Activated CD4-positive, alpha-beta T cell treated with anti-CD3 and anti-CD28 coated beads, Interleukin-10, Interleukin-2, amounts not matched to agents 100 ng/mL and 50 ng/mL, durations not matched to agents 16 hours and 8 hours (primary cell): Measurements from ENCODE around the gene ZNF549.
A peak's percentile ranks its signal among the peaks of the same experiment; 100 is the strongest.

ENCODE experiments used
- DNase-seq: peaks from one replicate; pipeline ENCODE4 v3.0.0-alpha.2; 2020

Gene ZNF549

DNA sequence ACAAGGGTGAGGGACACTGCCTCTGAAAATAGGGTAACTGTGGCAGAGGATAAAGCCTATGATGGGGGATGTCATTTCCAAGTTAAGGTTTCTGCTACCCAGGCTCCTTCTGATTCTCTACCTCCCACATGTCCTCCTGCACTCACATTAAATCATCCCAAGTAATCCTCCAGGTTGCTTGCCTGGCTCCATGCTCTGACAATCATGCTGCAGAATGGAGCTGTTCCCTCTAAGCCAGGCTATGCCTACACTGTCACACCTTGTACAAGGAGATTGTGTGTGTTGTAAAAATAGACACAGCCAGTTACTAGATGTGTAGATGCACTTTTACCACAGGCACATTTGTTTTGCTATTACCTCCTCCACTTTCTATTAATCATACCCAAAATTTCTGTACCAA, 43.6 kb downstream of the ZNF549 start:
- DNase-seq, result no peak

DNA sequence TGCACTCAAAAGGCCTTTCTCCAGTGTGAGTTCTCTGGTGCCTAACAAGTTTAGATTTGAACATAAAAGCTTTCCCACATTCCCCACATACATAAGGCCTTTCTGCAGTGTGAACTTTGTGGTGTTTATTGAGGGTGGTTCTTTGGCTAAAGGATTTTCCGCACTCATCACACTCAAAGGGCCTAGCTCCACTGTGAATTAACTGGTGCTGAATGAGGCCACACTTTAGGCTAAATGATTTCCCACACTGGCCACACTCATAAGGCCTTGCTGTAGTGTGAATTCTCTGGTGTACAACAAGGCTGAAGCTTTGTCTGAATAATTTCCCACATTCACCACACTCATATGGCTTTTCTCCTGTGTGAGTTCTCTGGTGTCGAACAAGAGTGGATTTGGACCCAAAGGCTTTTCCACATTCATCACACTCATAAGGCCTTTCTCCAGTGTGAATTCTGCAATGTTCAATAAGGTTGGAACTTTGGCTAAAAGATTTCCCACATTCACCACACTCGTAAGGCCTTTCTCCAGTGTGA, 45.3 kb downstream of the ZNF549 start:
- DNase-seq, result no peak

DNA sequence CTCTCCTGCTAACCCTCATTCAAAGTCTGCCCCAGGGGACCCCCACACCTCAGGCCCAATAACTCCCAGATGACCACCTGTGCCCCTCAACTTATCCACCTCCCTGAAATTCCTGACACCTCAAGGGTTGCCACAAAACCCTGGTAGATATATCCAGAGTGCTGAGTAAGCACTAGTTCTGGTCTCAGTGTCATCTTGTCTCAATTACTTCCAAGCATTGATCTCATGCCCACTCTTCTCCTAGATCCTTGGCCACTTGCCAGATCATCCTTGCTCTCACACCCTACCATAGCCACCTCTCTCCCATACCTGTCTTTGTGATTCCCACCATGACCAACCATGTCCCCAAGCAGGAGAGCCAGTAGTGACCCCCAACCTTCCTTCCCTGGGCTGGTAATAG, 49.5 kb downstream of the ZNF549 start:
- DNase-seq, result no peak

DNA sequence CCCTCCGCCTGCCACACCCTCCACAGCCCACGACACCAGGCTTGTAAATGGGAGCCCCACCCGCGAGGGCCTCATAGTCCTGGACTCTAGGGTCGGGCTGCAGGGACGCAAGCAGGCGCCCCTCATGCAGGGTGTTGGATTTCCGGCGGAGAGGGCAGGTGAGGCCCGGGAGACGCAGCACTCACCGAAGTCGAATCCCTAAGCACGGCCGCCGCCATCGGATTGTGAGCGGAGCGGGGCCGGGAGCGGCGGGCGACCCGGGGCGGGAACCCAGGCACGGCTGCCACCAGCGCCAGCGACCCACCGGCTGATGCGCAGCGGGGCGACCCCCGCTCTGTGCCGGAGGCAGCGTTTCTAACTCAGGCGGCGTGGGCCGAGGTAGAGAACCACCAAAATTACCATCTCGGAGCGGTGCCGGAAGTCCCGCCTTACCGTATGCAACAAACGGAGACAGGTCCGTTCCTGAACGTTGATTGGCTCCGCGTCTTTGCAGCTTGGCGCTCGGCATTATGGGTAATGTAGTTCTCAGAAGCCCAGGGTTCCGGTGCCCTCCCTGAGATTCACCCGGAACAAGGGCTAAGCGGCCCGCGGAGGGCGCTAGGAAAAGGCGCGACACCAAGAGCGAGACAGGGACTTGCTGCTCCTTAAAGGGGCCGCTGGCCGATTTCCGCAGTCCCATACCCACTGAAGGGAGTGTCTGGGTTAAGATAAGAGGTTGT, 51.5 kb downstream of the ZNF549 start, which contains the start of gene ZNF416:
ZNF416 (minus strand) TSS at position 425 of the 719 bp plus-strand sequence; CDS start at position 218, 207 bp downstream.
- DNase-seq, result peak; percentile 97

DNA sequence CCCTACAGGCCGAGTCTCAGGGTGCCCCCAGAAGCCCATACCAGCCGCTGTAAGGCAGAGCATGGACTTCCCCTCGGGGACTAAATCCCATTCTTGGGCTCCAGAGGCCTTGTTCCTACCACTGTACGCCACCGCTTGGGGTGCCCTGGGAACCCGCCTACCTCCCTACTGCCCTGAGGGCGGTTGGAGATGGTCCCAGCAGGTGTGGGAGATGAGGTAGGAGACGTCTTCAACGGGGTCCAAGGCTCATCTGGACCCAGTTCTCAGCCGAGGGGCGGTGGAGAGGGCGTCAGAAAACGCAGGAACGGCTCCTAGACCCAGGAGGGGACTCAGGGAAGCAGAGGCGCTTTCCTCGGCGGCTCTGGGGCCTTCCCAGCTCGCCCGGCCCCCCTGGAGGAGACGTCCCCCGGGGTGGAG, 56.0 kb downstream of the ZNF549 start:
- DNase-seq, result no peak

DNA sequence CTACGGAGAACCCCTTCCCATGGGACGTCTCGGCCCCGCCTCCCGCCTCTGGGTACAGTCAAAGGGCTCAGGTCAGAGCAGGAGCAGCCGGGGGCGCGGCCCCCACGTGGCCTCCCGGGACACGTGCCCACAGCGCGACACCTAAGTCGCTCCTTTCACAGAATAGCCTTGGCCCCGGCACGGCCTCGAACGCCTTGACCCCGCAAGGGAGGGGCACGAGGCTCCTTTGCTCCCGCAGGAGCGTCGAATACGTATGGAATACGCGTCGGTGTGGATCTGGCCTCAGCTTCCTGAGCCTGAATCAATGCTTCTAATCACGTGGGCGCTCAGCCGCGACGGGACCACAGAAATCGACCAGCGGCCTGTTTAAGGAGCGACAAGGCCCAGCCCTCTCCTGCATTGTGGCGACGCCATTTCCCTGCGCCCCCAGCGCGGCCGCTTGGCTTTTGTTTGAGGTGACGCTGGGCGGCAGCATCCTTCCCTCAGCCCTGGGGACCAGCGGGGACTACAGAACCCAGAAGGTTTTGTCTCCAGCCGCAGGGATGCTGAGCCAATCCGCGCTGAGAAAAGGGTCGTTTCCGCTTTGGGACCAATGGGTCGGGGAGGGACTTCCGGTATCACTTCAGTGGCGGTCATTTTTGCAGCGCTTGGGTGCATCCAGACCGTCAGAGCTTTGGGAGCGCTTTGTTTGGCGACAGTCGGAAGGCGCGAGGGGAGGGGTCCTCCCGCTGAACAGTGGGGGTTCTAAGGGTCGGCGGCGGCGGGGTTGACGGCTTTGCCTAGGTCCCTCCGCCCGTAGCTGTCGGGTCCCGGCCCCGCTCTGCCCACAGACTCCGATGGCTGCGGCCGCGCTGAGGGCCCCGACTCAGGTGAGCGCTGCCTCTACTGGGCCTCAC, 56.6 kb downstream of the ZNF549 start, which contains the start of gene ZIK1:
ZIK1 (plus strand) TSS at position 625 of the 896 bp plus-strand sequence; CDS start at position 837, 212 bp downstream.
- DNase-seq, result peak; percentile 79

DNA sequence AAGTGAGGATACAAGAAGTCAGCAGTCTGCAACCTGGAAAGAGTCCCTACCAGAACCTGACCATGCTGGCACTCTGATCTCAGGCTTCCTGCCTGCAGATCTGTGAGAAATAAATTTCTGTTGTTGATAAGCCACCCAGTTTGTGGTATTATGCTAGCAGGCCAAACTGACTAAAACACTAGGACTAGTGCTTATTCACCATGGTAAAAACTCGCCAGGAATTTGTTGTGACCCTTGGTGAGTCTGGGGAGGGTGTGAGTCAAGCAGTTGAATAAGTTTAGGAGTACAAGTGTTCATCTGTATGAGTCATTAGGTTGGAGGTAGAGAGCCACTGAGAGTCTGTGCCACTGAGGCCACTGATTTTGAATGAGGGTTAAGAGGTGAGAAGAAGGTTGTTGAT, 60.4 kb downstream of the ZNF549 start:
- DNase-seq, result no peak

DNA sequence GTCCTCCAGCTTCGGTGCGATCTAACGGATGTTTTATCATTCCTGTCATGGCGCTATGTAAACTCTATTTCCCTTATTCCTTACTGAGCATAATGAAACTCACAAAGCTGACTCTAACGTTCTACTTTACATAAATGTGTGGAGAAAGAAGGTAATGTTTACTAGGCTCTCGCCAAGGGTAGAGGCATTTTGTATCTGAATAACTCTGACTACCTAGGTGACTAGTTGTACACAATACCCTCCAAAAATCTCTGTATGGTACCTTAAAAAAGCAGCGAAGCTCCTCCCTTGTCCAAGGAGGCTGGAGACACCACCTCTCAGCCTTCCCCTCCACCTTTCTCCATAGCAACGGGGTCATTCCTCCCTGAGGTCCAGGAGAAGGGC, 72.2 kb downstream of the ZNF549 start:
- no peak for DNase-seq

DNA sequence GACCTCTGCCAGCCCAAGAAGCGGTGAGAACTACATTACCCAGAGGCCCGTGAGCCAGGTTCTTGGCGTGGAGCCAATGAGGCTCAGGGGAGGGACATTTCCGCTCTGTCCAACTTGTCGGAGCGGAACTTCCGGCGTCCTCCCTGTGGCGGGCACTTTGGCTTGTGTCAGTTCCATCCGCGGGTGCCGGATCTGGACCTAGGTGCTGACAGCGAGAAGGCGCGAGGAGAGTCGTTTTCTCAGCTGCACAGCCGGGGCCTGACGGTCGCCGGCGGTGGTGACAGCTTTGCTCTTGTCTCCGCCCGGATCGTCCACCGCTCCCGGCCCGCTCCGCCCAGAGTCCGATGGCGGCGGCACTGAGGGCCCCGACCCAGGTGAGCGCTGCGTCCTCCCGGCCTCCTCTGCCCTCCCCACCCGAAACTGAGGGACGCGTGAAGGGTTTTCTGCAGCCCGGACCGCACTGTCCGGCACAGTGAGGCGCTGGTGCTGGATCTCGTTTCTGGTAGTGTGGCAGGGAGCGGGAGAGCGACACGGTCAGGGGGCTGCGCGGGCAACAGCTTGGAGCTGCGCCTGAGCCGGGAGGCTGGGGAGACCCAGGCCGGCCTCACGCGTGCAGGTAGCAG, 72.7 kb downstream of the ZNF549 start, which contains the start of gene ZNF530:
ZNF530 (plus strand) TSS at position 125 of the 623 bp plus-strand sequence. CDS start 4,461 bp downstream, outside the sequence.
- peak; percentile 91 for DNase-seq

DNA sequence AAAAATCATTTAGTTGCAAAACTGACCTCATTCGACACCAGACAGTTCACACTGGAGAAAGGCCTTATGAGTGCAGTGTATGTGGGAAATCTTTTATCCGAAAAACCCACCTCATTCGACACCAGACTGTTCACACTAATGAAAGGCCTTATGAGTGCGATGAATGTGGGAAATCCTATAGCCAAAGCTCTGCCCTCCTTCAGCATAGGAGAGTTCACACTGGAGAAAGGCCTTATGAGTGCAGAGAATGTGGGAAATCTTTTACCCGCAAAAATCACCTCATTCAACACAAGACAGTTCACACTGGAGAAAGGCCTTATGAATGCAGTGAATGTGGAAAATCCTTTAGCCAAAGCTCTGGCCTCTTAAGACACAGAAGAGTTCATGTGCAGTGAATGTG, 79.8 kb downstream of the ZNF549 start:
- no peak for DNase-seq
